GM10248 (cell line): ENCODE data around the gene HMGB3.

ENCODE experiments used
- CTCF ChIA-PET: fragments of 300-600 bp; sonication (Branson Sonifier 250); formaldehyde crosslinking; extraction: SDS; loops from one replicate; lab custom pipeline; 2021; ENCODE audit warnings: antibody characterized with exemption; lab: Yijun Ruan, JAX
- POLR2A ChIA-PET: fragments of 350-650 bp; sonication (Branson Sonifier 250); formaldehyde crosslinking; extraction: SDS; loops from one replicate; lab custom pipeline; 2020; ENCODE audit warnings: antibody characterized with exemption; lab: Yijun Ruan, JAX
- DNase-seq: peaks from one replicate; pipeline ENCODE4 v3.0.0; 2012; ENCODE audit errors: extremely low spot score
- TF ChIP-seq, protein P1 (sequence below): IDR thresholded peaks from 2 replicates; pipeline ENCODE4 v1.5.1; 2012; ENCODE audit warnings: mild to moderate bottlenecking, low read depth; ENCODE audit errors: extremely low read depth, missing control alignments, control extremely low read depth

The HMGB3 gene

DNA sequence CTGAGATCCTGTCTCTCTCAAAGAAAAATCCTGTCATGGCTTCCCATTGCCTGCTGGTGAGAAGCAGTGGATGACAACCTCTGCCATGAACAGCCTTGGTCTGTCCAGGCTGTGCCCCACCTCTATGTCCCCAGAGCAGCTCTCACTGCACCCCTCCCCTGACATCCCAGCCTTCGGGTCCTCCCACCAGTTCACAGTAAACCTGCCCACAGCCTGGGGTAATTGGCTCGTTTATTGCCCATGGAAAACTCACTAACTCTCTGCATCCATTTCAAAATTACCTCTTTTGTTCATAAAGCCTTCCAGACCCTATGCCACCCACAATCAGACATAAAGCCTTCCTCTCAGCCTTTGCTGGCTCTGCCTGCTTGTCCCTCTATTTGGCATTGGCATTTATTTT lies 10.7 kb upstream of the HMGB3 start:
- CTCF ChIA-PET = no interaction called here
- TF ChIP-seq, protein P1, sequence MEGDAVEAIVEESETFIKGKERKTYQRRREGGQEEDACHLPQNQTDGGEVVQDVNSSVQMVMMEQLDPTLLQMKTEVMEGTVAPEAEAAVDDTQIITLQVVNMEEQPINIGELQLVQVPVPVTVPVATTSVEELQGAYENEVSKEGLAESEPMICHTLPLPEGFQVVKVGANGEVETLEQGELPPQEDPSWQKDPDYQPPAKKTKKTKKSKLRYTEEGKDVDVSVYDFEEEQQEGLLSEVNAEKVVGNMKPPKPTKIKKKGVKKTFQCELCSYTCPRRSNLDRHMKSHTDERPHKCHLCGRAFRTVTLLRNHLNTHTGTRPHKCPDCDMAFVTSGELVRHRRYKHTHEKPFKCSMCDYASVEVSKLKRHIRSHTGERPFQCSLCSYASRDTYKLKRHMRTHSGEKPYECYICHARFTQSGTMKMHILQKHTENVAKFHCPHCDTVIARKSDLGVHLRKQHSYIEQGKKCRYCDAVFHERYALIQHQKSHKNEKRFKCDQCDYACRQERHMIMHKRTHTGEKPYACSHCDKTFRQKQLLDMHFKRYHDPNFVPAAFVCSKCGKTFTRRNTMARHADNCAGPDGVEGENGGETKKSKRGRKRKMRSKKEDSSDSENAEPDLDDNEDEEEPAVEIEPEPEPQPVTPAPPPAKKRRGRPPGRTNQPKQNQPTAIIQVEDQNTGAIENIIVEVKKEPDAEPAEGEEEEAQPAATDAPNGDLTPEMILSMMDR = no peak
- no peak for DNase-seq
- POLR2A ChIA-PET = no interaction called here

- ChIA-PET CTCF (no interaction called here), POLR2A (no interaction called here)
- TF ChIP-seq, protein P1 = no peak
- no peak for DNase-seq
These were observed 7.3 kb upstream of the HMGB3 start for GRCh38 chrX:150975655-150976390.

DNA sequence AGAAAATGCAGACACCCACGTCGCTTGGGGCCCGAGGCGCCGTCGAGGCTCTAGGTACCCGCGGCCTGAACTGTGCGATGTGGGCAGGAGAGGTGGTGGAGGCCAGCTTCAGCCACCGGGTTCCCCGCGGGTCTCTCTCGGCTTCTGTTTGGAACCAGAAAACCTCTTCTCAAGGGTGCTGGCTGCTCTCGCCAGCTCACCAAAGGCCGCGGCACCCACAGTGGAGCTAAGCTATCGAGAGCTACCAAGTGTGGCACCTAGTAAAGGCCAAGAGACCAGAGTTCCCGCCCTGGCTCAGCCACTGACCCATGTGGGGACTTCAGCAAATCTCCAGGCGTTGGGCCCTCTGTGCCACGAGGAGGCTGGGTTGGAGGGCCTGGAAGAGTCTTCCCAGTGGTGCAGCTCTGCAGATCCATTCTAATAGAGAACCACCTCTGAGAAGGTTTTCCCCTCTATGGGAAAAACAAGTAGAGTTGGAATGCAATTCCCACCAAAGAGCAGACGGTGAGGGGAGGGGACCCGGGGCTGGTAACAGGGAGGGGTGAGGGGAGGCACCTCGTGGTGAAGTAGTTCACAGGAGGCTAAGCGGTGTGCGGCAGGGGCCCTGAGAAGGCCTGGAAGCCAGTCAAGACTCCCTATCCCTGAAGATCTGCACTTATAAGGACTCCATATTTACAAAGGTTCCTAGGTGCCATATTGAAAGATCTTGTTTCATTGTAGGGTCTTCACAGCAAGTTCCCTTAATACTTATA lies 5.5 kb upstream of the HMGB3 start:
- TF ChIP-seq, protein P1 = no peak
- POLR2A ChIA-PET = no interaction called here
- DNase-seq = no peak
- CTCF ChIA-PET = no interaction called here

DNA sequence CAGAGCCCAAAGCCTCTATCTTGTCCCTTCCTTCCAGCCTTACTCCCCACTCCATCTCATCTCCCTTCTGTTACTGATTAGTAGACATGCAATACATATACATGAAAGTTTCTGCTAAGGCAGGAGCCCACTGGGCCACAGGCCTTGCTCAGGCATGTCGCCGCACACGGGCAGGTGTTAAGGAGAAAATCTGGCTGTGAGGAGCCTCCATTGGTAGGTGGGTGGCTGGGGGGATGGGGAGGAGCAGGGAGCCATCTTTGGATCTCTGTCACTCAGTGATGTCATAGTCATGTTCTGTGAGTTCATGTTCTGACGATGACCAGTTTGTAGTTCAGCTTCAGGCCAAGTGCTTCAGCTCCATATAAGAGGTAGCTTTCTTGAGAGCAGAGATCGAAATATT lies 2.9 kb upstream of the HMGB3 start:
- DNase-seq = no peak
- POLR2A ChIA-PET = no interaction called here
- TF ChIP-seq, protein P1 = no peak
- CTCF ChIA-PET = no interaction called here

- CTCF ChIA-PET = no interaction called here
- no peak for DNase-seq
- TF ChIP-seq, protein P1 = no peak
- POLR2A ChIA-PET = no interaction called here
These were observed 2.4 kb upstream of the HMGB3 start for GRCh38 chrX:150980711-150981110.

DNA sequence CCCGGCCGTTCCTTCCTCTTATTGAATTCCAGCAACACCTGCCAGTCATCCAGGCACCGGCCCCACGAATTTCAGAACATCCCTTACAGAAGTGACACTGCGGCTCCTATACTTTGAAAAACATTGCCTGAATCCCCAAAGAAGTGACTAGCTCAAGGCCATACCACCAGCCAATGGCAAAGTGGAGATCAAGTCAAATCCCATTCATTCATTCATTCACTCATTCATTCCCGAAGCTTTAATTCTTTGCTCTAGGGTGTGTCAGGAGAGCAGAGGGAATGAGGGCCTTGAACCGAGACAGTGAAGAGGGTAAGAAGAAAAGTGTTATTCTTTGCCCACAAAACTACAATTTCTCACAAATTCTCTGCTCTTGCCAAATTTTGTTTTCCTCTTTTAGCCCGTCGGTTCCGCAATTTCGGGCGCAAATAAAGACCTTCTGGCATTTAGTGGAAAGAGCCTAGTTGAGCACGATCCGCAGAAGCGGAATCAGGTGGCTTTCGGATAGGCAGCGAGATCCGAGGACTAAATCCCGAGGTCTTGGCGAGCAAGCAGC lies 824 bp upstream of the HMGB3 start:
- CTCF ChIA-PET = interaction anchor here (1.1 kb wide), 1 partner anchor 210 kb away, joined by 4 read pairs; no protein-coding TSS in a partner anchor
- POLR2A ChIA-PET = no interaction called here
- no peak for DNase-seq
- TF ChIP-seq, protein P1 = no peak
